Endodermal cell (in vitro differentiated cells): ENCODE data around the gene POLE4. TPM values are rescaled to one million over a fixed set of nuclear protein-coding genes. Genes with fewer than 3 reads are reported as not detected.
A peak's percentile ranks its signal among the peaks of the same experiment; 100 is the strongest.

Experiments used
- DNase-seq: peaks from one replicate; pipeline ENCODE4 v3.0.0-alpha.2; 2017
- H3K27ac ChIP-seq: 2 replicates; pipeline ENCODE4 v1.5.1; 2013; ENCODE audit warnings: mild to moderate bottlenecking, low read depth, low read length, moderate library complexity
- H3K27me3 ChIP-seq: 2 replicates; pipeline ENCODE4 v1.6.1; 2013; ENCODE audit warnings: mild to moderate bottlenecking, low read length, moderate library complexity; ENCODE audit not compliant: insufficient read depth, control insufficient read depth, poor library complexity, severe bottlenecking
- H3K36me3 ChIP-seq: 2 replicates; pipeline ENCODE4 v1.7.0; 2013; ENCODE audit warnings: mild to moderate bottlenecking, low read length, moderate library complexity; ENCODE audit not compliant: control insufficient read depth, insufficient read depth
- H3K4me1 ChIP-seq: one replicate; pipeline ENCODE4 v1.7.0; 2013; ENCODE audit warnings: low read length; ENCODE audit not compliant: control insufficient read depth, insufficient read depth
- H3K4me3 ChIP-seq: 2 replicates; pipeline ENCODE4 v1.5.1; 2013; ENCODE audit warnings: mild to moderate bottlenecking, low read length, moderate library complexity
- H3K9ac ChIP-seq: 2 replicates; pipeline ENCODE4 v1.6.1; 2013; ENCODE audit warnings: mild to moderate bottlenecking, low read length, moderate library complexity; ENCODE audit not compliant: poor library complexity, severe bottlenecking; ENCODE audit errors: extremely low read depth
- H3K9me3 ChIP-seq: 2 replicates; pipeline ENCODE4 v1.6.1; 2013; ENCODE audit warnings: mild to moderate bottlenecking, low read length, moderate library complexity; ENCODE audit not compliant: control insufficient read depth
- H3K27ac Mint-ChIP-seq: 2 replicates; pipeline ENCODE4 v1.8.0; 2020; ENCODE audit warnings: mixed read lengths
- H3K27me3 Mint-ChIP-seq: 2 replicates; pipeline ENCODE4 v1.8.0; 2021; ENCODE audit warnings: mild to moderate bottlenecking, mixed read lengths; ENCODE audit not compliant: insufficient read depth
- H3K36me3 Mint-ChIP-seq: 2 replicates; pipeline ENCODE4 v1.8.0; 2020; ENCODE audit warnings: low read depth, mixed read lengths
- H3K4me1 Mint-ChIP-seq: 2 replicates; pipeline ENCODE4 v1.8.0; 2020; ENCODE audit warnings: mixed read lengths
- H3K4me3 Mint-ChIP-seq: 2 replicates; pipeline ENCODE4 v1.8.0; 2020; ENCODE audit warnings: mild to moderate bottlenecking, moderate library complexity, mixed read lengths
- H3K9me3 Mint-ChIP-seq: 2 replicates; pipeline ENCODE4 v1.8.0; 2020; ENCODE audit warnings: mild to moderate bottlenecking, mixed read lengths
- CTCF ChIP-seq: fragments of 200-600 bp; sonication (generic); conservative IDR thresholded peaks from 2 replicates; pipeline ENCODE4 v1.5.0; 2021; ENCODE audit warnings: antibody characterized with exemption, mild to moderate bottlenecking
- whole genome bisulfite sequencing, 2 experiments: methylation state at CpG; one replicate each; pipeline versions ENCODE4 v1.1.5 to v1.1.7; 2013; ENCODE audit warnings: missing lambda C conversion rate in 2 of 2, mixed read lengths in 1 of 2; ENCODE audit not compliant: insufficient coverage in 1 of 2, insufficient read length in 1 of 2; 5-methylcytosine and 5-hydroxymethylcytosine counted together
- total RNA-seq, 2 donors: library from RNA; stranded (reverse); fragmentation: NEBNext Ultra II Directional in 1 of 2; extraction: Animal tissue kit (Norgen Biotek cat#: 25700) in 1 of 2; gene quantifications; 2 replicates in 1 of 2; 3 replicates in 1 of 2; pipeline ENCODE4 v1.2.1, GENCODE V29; 2021

POLE4 gene
- total RNA-seq, 2 donors from 2014 or later, result 38.4 to 40.9 TPM

- Histone ChIP-seq H3K9me3 (no peaks in the 10 kb centered on the region), H3K9ac (no peak overlapping the region), H3K36me3 (no peaks in the 10 kb centered on the region), H3K4me1 (peaks cover 13% of the 10 kb centered on the region), H3K27ac (no peak overlapping the region), H3K4me3 (no peak overlapping the region), H3K27me3 (no peaks in the 10 kb centered on the region)
- H3K27me3 Mint-ChIP-seq, result no peaks in the 10 kb centered on the region
- 88 to 93% methylated on average over 3 to 7 of the region's 7 CpGs for WGBS, 2 experiments
- H3K27ac Mint-ChIP-seq, result no peak overlapping the region
- peaks cover 12% of the 10 kb centered on the region for H3K4me1 Mint-ChIP-seq
- no peaks in the 10 kb centered on the region for H3K9me3 Mint-ChIP-seq
- no peak for TF ChIP-seq CTCF
- no peaks in the 10 kb centered on the region for H3K36me3 Mint-ChIP-seq
- no peak overlapping the region for H3K4me3 Mint-ChIP-seq
- DNase-seq, result no peak
These were observed 18.3 kb upstream of the POLE4 start for GRCh38 chr2:74939919-74940812.

- WGBS, 2 experiments, result 87 to 93% methylated on average over 3 of the region's 3 CpGs
- Mint-ChIP-seq H3K4me1 (peaks cover 12% of the 10 kb centered on the region), H3K4me3 (no peak overlapping the region), H3K27ac (no peak overlapping the region), H3K9me3 (no peaks in the 10 kb centered on the region), H3K27me3 (no peaks in the 10 kb centered on the region), H3K36me3 (no peaks in the 10 kb centered on the region)
- no peak for TF ChIP-seq CTCF
- peaks cover 7% of the 10 kb centered on the region for H3K4me1 ChIP-seq
- DNase-seq, result no peak
- no peak overlapping the region for H3K4me3 ChIP-seq
- H3K9me3 ChIP-seq, result no peaks in the 10 kb centered on the region
- no peaks in the 10 kb centered on the region for H3K36me3 ChIP-seq
- no peak overlapping the region for H3K27ac ChIP-seq
- no peak overlapping the region for H3K9ac ChIP-seq
- no peaks in the 10 kb centered on the region for H3K27me3 ChIP-seq
These were observed 17.2 kb upstream of the POLE4 start for GRCh38 chr2:74941284-74941683.

- Mint-ChIP-seq H3K9me3 (no peaks in the 10 kb centered on the region), H3K4me1 (peaks cover 12% of the 10 kb centered on the region), H3K27me3 (no peaks in the 10 kb centered on the region), H3K36me3 (no peaks in the 10 kb centered on the region), H3K4me3 (no peak overlapping the region), H3K27ac (no peak overlapping the region)
- Histone ChIP-seq H3K9me3 (no peaks in the 10 kb centered on the region), H3K27me3 (no peaks in the 10 kb centered on the region), H3K4me3 (no peak overlapping the region), H3K27ac (no peak overlapping the region), H3K9ac (no peak overlapping the region), H3K36me3 (no peaks in the 10 kb centered on the region), H3K4me1 (peaks cover 7% of the 10 kb centered on the region)
- WGBS, 2 experiments, result 70 to 81% methylated on average over 1 to 5 of the region's 5 CpGs
- TF ChIP-seq CTCF, result peak; percentile 58
- no peak for DNase-seq
These were observed 16.2 kb upstream of the POLE4 start for GRCh38 chr2:74942263-74942662.
